GM18873 (cell line): Measurements from ENCODE around the gene SLC26A9.
"Not testable (repeated sequence)": the region's sequence is repeated elsewhere in the genome, so short reads cannot be mapped to it uniquely, and the experiment has no call there.

Experiments
- ATAC-seq: cut with Tn5 transposase; IDR thresholded peaks from one replicate; pipeline ENCODE4 v1.9.1; 2021; ENCODE audit warnings: mild to moderate bottlenecking, moderate library complexity, moderate number of reproducible peaks; ENCODE audit not compliant: unreplicated experiment, low FRiP score

The SLC26A9 gene

DNA sequence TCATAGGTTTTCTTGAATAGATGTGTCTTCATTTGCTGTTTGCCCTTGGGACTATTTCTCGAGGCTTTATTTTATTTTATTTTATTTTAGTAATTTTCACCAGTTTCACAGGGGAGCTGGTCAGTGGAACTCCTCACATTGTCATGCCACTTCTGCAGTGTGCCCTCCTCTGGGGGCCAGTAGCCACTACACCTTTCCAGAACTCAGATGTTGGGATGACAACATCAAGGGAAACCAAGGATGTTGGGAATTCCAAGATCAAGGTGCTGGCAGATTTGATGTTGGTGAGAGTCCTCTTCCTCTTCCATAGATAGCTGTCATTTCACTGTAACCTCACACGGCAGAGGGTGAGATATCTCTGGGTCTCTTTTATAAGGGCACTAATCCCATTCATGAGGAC lies 35.5 kb downstream of the SLC26A9 start:
- no peak for ATAC-seq

DNA sequence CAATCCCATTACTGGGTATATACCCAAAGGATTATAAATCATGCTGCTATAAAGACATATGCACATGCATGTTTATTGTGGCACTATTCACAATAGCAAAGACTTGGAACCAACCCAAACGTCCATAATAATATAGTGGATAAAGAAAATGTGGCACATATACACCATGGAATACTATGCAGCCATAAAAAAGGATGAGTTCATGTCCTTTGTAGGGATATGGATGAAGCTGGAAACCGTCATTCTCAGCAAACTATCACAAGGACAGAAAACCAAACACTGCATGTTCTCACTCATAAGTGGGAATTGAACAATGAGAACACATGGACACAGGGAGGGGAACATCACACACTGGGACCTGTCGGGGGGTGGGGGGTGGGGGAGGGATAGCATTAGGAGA lies 38.2 kb downstream of the SLC26A9 start:
- not testable (repeated sequence) for ATAC-seq

DNA sequence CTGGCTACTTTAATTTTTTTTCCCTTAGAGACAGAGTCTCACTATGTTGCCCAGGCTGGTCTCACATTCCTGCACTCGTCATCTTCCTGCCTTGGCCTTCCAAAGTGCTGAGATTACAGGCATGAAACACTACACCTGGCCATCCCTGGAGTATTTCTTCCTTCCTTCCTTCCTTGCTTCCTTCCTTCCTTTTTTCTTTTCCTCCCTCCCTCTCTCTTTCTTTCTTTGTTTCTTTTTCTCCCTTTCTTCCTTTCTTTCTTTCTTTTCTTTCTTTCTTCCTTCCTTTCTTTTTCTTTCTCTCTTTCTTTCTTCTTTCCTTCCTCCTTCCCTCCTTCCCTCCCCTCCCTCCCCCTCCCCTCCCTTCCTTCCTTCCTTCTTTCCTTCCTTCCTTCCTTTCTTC lies 46.9 kb downstream of the SLC26A9 start:
- no peak for ATAC-seq

DNA sequence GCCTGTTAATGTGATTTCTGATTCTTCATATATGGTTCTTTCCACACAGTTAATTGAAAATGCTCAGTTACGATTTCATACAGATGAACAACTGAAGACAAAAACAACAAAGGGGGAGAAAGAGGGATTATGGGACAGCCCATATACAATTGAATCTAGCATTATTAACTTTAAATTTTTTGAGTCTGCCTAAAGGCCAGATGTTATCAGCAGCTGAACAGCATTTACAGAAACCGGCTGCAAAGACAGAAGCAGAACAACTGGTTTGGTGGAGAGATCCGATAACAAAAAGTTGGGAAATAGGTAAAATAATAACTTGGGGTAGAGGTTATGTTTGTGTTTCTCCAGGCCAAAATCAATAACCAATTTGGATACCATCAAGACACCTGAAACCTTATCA lies 49.1 kb downstream of the SLC26A9 start:
- not testable (repeated sequence) for ATAC-seq

DNA sequence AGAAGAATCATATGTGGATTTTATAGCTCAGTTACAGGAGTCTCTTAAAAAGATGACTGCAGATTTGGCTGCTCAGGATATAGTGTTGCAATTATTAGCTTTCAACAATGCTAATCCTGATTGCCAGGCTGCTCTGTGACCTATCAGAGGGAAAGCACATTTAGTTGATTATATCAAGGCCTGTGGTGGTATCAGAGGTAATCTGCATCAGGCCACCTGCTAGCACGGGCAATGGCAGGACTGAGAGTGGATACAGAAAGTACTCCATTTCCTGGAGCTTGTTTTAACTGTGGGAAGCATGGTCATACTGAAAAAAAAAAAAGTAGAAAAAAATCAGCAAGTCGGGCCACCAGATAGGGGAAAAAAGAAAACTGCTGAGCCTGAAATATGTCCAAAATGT lies 51.1 kb downstream of the SLC26A9 start:
- ATAC-seq = not testable (repeated sequence)

DNA sequence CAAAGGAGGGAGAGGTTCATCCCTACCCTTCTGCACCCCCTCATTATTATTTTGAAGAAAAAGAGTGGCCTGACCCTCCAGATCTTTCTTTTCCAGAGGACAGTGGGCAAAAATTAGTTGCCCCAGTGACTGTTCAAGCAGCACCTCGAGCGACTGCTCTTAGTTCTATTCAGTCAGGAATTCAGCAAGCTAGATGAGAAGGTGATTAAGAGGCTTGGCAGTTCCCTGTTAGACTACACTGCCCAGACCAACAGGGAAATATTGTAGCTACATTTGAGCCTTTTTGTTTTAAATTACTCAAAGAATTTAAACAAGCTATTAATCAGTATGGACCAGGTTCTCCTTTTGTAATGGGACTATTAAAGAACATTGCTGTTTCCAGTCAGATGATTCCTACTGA lies 51.8 kb downstream of the SLC26A9 start:
- ATAC-seq = not testable (repeated sequence)

DNA sequence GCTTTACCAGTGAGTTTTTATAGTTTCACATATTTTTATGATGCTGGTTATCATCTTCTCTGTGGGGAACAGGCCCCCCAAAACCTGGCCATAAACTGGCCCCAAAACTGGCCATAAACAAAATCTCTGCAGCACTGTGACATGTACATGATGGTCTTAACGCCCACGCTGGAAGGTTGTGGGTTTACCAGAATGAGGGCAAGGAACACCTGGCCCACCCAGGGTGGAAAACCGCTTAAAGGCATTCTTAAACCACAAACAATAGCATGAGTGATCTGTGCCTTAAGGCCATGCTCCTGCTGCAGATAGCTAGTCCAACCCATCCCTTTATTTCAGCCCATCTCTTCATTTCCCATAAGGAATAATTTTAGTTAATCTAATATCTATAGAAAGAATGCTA lies 52.6 kb downstream of the SLC26A9 start:
- ATAC-seq = not testable (repeated sequence)

DNA sequence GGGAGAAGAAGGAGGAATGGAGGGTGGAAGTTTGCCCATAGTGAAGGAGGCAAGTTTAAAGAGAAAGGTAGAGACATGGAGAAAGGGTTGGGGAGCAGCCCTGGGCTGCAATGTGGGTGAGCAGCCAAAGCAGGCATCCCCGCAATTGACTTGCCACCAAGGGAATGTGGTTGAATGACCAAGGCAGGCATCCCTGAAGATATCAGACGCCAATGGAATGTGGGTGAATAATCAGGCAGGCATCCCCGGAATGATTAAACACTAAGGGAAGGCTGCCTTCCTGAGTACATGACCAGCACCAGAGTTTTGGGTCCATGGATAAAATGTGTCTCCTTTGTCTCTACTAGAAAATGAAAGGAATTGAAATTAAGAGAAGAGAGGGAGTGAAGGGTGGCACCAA lies 53.5 kb downstream of the SLC26A9 start:
- not testable (repeated sequence) for ATAC-seq

DNA sequence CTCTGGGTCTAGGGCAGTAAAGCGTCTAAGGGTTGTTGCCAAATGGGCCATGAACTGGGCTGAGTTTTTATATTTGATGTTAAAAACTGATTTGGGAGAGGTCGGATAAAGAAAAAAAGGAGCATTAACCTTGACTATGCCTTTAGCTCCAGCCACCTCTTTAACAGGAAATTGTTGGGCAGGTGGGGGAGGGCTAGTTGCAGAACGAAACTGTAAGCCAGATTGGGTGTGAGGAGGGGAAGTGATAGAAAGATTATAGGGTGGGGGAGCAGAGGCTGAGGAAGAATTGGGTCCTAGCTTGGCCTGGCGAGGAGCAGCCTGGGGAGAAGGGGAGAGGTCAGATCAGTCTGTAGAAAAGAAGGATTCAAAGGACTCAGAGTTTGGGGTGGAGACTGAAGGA lies 54.2 kb downstream of the SLC26A9 start:
- not testable (repeated sequence) for ATAC-seq

DNA sequence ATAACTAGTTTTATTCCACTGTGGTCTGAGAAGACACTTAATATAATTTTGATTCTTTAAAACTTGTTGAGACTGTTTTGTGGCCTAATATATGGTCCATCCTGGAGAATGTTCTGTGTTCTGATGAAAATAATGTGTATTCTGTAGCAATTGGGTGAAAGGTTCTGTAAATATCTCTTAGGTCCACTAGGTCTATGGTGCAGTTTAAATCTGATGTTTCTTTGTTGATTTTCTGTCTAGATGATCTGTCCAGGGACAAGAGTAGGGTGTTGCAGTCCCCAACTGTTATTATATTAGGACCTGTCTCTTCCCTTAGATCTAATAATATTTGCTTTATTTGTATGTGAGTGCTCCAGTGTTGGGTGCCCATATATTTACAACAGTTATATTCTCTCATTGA lies 59.5 kb downstream of the SLC26A9 start:
- ATAC-seq = no peak

DNA sequence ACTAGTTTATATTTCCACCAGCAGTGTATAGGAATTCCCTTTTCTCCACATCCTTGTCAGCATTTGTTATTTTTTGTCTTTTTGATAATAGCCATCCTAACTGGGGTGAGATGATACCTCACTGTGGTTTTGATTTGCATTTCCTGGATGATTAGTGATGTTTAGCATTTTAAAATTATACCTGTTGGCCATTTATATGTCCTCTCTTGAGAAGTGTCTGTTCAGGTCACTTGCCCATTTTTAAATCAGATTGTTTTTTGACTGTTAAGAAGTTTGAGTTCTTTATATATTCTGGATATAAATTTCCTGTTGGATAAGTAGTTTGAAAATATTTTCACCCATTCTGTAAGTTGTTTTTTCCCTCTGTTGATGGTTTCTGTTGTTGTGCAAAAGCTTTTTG lies 62.3 kb downstream of the SLC26A9 start:
- no peak for ATAC-seq

DNA sequence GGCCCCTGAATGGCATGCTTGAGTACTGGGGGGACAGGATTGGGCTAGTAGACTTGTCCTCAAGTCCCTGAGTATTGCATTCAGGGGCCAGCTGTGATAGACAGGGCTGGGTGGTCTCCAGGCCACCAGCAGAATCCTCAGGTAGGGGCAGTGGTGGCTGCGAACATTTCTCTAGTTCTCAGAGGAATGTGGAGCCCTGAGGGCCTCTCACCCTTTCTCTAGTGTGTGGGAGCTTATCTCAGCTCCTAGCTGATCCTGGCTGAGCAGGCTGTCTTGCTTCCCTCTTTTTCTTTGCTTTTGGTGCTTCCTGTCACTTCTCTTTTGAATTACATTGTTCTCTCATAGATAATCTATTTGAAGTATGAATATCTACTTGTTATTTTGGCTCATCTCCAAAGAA lies 63.3 kb downstream of the SLC26A9 start:
- ATAC-seq = no peak

DNA sequence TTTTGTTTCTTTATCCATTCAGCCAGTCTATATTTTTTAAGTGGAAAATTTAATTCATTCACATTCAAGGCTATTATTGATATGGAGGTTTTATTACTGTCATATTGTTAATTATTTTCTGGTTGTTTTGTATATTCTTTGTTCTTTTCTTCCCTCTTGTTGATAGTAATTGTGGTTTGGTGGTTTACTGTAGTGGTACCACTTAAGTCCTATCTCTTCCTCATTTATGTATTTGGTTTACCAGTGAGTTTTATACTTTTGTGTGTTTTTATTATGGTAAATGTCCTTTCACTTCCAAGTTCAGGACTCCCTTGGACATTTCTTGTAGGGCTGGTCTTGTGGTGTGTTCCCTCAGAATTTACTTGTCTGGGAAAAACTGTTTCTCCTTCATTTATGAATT lies 65.2 kb downstream of the SLC26A9 start:
- no peak for ATAC-seq

DNA sequence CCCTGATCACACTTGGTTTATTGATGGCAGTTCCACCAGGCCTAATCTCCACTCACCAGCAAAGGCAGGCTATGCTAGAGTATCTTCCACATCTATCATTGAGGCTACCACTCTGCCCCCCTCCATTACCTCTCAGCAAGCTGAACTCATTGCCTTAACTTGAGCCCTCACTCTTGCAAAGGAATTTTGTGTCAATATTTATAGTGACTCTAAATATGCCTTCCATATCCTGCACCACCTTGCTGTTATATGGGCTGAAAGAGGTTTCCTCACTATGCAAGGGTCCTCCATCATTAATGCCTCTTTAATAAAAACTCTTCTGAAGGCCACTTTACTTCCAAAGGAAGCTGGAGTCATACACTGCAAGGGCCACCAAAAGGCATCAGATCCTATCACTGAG lies 70.1 kb downstream of the SLC26A9 start:
- ATAC-seq = not testable (repeated sequence)

DNA sequence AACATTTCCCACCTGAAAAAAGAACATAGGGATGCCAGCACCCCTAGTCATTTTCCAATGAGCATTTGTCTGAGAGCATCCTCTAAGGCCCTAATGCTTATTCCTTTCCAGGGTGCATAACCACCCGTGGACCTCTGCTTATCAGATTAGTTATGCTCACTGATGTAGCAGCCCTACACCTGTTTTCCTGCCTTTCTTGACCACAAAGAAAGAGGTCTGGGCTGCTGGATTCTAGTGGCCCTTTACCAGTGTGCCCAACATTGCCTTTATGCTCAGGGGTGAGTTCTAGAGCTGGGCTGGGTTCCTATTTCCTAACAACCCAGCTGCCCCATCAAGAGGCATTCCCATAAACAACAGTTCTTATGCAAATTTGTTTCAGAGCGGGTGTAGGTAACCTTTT lies 73.0 kb downstream of the SLC26A9 start:
- ATAC-seq = no peak
